PC-3 (cell line): Measurements from ENCODE around the gene PSME1. TPM values are rescaled to one million over a fixed set of nuclear protein-coding genes. Genes with fewer than 3 reads are reported as not detected.

Experiments
- ATAC-seq: fragments of 200-7000 bp; cut with Tn5 transposase; 2 replicates; pipeline ENCODE4 v1.9.1; 2020; ENCODE audit warnings: mild to moderate bottlenecking, moderate library complexity
- BruUV-seq: library from RNA; stranded (reverse); fragments of 400-500 nt; replicated peaks from 2 replicates; lab custom pipeline; 2021; lab: Mats Ljungman, UMichigan
- CTCF ChIA-PET: fragments of 300-600 bp; sonication (Branson Sonifier 250); formaldehyde crosslinking; loops from one replicate; lab custom pipeline; 2022; ENCODE audit warnings: antibody characterized with exemption; lab: Charles Lee
- POLR2A ChIA-PET: fragments of 300-600 bp; sonication (Branson Sonifier 250); formaldehyde crosslinking; loops from one replicate; lab custom pipeline; 2022; ENCODE audit warnings: antibody characterized with exemption; ENCODE audit not compliant: unreplicated experiment; lab: Charles Lee
- DNase-seq: peaks from one replicate; pipeline ENCODE4 v3.0.0-alpha.2; 2015
- H2AFZ ChIP-seq: fragments of 300-600 bp; sonication (generic); 2 replicates; pipeline ENCODE4 v1.6.0; 2016; ENCODE audit warnings: antibody characterized with exemption, low read length
- H3F3A ChIP-seq: fragments of 300-600 bp; sonication (generic); one replicate; pipeline ENCODE4 v1.6.0; 2017; ENCODE audit warnings: antibody characterized with exemption, low read length, control low read depth, mild to moderate bottlenecking; ENCODE audit not compliant: unreplicated experiment
- H3K27ac ChIP-seq: fragments of 300-600 bp; sonication (generic); 2 replicates; pipeline ENCODE4 v1.5.1; 2016; ENCODE audit warnings: mild to moderate bottlenecking, low read length
- H3K27me3 ChIP-seq: fragments of 300-600 bp; sonication (generic); 2 replicates; pipeline ENCODE4 v1.6.1; 2016; ENCODE audit warnings: low read length, mixed read lengths
- H3K36me3 ChIP-seq: fragments of 300-600 bp; sonication (generic); 2 replicates; pipeline ENCODE4 v1.6.1; 2016; ENCODE audit warnings: low read depth, mixed run types, low read length, mixed read lengths
- H3K4me1 ChIP-seq: fragments of 300-600 bp; sonication (generic); 2 replicates; pipeline ENCODE4 v1.5.1; 2016; ENCODE audit warnings: low read length; ENCODE audit not compliant: insufficient read depth
- H3K4me2 ChIP-seq: fragments of 300-600 bp; sonication (generic); 2 replicates; pipeline ENCODE4 v1.6.0; 2016; ENCODE audit warnings: low read length
- H3K4me3 ChIP-seq: fragments of 300-600 bp; sonication (generic); 2 replicates; pipeline ENCODE4 v1.5.1; 2016; ENCODE audit warnings: mild to moderate bottlenecking, low read length, mixed read lengths
- H3K79me2 ChIP-seq: fragments of 300-600 bp; sonication (generic); 2 replicates; pipeline ENCODE4 v1.6.1; 2017; ENCODE audit warnings: low read length, mixed read lengths
- H3K9ac ChIP-seq: fragments of 300-600 bp; sonication (generic); 2 replicates; pipeline ENCODE4 v1.6.0; 2016; ENCODE audit warnings: mild to moderate bottlenecking, low read length
- H3K9me2 ChIP-seq: fragments of 300-600 bp; sonication (generic); replicated peaks from 2 replicates; pipeline ENCODE4 v1.6.1; 2016; ENCODE audit warnings: mixed run types, low read length, mixed read lengths
- H3K9me3 ChIP-seq: fragments of 300-600 bp; sonication (generic); 2 replicates; pipeline ENCODE4 v1.6.1; 2016; ENCODE audit warnings: low read length, mixed read lengths
- H4K20me1 ChIP-seq: fragments of 300-600 bp; sonication (generic); 2 replicates; pipeline ENCODE4 v1.6.1; 2016; ENCODE audit warnings: low read length, mixed read lengths
- EZH2 ChIP-seq: fragments of 300-600 bp; sonication (generic); IDR thresholded peaks from one replicate; pipeline ENCODE4 v1.6.1; 2017; ENCODE audit warnings: antibody characterized with exemption, mild to moderate bottlenecking, low read length; ENCODE audit not compliant: unreplicated experiment
- EZH2phosphoT487 ChIP-seq: fragments of 300-600 bp; sonication (generic); IDR thresholded peaks from 2 replicates; pipeline ENCODE4 v1.6.1; 2018; ENCODE audit warnings: mild to moderate bottlenecking, antibody characterized with exemption, low read length, borderline replicate concordance
- intact Hi-C: fragments of 100-400 bp; cut with micrococcal nuclease; formaldehyde crosslinking; loops from 2 replicates; pipeline ENCODE4 v1.9.0; 2023
- total RNA-seq: library from RNA; depleted of rRNA; stranded (reverse); fragments of >200 nt; gene quantifications from 2 replicates; pipeline ENCODE4 v1.2.3, GENCODE V29; 2014
- TF ChIP-seq, protein P1 (sequence below): fragments of 300-600 bp; sonication (generic); conservative IDR thresholded peaks from 2 replicates; pipeline ENCODE4 v1.5.1; 2017; ENCODE audit warnings: antibody characterized with exemption, low read depth, mild to moderate bottlenecking, low read length

PSME1 gene
- total RNA-seq, 1 experiment from 2014 or later = 163 TPM

DNA sequence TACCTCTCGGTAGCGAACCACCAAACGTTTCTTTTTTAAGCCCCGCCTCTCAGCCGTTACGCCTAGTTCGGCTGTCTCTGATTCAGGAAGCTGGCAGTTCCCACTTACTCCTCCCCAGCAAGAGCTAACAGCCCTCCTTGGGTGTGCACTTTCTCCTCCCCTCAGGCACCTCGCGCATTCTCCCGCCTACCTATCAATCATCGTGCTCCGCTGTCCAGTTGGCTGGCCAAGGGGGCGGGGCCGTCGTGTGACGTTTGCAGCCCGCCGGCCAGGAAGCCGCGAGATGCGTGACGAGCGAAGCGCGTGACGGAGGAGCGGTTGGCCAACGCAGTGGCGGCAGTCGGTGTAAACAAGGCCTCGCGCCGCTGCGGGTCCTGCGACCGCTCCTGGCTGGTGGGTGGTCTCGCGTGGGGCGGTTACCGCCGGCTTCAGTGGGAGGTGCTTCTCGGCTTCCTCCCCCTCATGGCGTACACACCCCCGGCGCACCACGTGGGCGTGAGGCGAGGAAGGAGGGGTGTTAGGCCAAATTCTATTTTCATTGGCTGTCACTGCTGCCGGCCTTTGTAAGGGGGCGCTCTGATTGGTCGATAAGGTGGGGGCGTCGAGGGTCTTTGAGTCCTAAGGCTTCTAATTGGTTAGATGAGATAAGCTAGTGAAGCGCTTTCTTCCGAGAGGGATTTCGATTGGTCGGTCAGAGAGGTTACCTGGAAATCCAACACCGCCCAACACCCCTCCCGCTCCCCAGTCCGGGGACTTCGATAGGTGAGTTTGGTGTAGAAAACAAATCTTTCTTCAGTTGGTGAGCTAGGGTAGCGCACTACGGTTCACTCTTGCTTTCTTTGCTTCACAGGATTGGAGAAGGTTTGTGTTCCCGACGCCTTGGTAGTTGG, 21.2 kb upstream of the PSME1 start, which contains the start of the genes DCAF11 and NRL:
Gene DCAF11 (plus strand): TSS at position 246 of the 890 bp plus-strand sequence. CDS start 818 bp downstream, outside the sequence.
Gene NRL (minus strand): TSS at position 418 of the 890 bp plus-strand sequence. CDS start 32,101 bp downstream, outside the sequence.
- ATAC-seq (peak; percentile 86), DNase-seq (peak; percentile 99)
- Histone ChIP-seq H3K27ac (peak within 1 kb of the TSS; percentile 90), H3K4me3 (peak within 1 kb of the TSS; percentile 96), H4K20me1 (no peaks in the 10 kb centered on the region), H3F3A (no peaks in the 10 kb centered on the region), H3K27me3 (no peaks in the 10 kb centered on the region), H3K9ac (peak within 1 kb of the TSS; percentile 86), H3K36me3 (peaks cover 13% of the 10 kb centered on the region; the same call in 1 of the 2 replicates), H3K9me2 (no peaks in the 10 kb centered on the region), H3K9me3 (no peaks in the 10 kb centered on the region), H3K4me2 (peak within 1 kb of the TSS; percentile 95), H2AFZ (peak within 1 kb of the TSS; percentile 95), H3K4me1 (peaks cover 18% of the 10 kb centered on the region), H3K79me2 (peaks cover 18% of the 10 kb centered on the region)
- no TSS peak for BruUV-seq
- CTCF ChIA-PET = interaction anchor here (0.6 to 1.6 kb wide), 7 partner anchors 21 to 194 kb away, joined by 3 to 7 read pairs (median 4); partner anchors contain the start of genes IRF9, PSME1 and TINF2
- TF ChIP-seq, protein P1, sequence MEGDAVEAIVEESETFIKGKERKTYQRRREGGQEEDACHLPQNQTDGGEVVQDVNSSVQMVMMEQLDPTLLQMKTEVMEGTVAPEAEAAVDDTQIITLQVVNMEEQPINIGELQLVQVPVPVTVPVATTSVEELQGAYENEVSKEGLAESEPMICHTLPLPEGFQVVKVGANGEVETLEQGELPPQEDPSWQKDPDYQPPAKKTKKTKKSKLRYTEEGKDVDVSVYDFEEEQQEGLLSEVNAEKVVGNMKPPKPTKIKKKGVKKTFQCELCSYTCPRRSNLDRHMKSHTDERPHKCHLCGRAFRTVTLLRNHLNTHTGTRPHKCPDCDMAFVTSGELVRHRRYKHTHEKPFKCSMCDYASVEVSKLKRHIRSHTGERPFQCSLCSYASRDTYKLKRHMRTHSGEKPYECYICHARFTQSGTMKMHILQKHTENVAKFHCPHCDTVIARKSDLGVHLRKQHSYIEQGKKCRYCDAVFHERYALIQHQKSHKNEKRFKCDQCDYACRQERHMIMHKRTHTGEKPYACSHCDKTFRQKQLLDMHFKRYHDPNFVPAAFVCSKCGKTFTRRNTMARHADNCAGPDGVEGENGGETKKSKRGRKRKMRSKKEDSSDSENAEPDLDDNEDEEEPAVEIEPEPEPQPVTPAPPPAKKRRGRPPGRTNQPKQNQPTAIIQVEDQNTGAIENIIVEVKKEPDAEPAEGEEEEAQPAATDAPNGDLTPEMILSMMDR = no peak
- TF ChIP-seq EZH2phosphoT487 = no peak
- TF ChIP-seq EZH2 = no peak
- POLR2A ChIA-PET = interaction anchor here (0.5 to 1.8 kb wide), 10 partner anchors 20 to 1019 kb away, joined by 3 to 26 read pairs (median 4); partner anchors contain the start of genes EMC9, PCK2, PSME1 and PSME2
- intact Hi-C loops = loop anchor here (1.0 kb wide), 4 partner anchors 22 to 47 kb away; partner anchors contain the start of genes EMC9, IRF9, PSME1 and RNF31

GRCh38 chr14:24115422-24116127, 20.4 kb upstream of the PSME1 start:
- peaks cover 18% of the 10 kb centered on the region for H3K79me2 ChIP-seq
- H3K36me3 ChIP-seq = peaks cover 13% of the 10 kb centered on the region; the same call in 1 of the 2 replicates
- TSS peak; percentile 67 for BruUV-seq
- ChIA-PET CTCF (interaction anchor here (0.6 to 1.6 kb wide), 5 partner anchors 25 to 193 kb away, joined by 3 to 7 read pairs (median 3); partner anchors contain the start of genes IRF9 and TINF2), POLR2A (interaction anchor here (0.6 to 1.8 kb wide), 6 partner anchors 21 to 549 kb away, joined by 3 to 17 read pairs (median 5); partner anchors contain the start of genes EMC9, PSME1, PSME2 and RNF31)
- H3K9ac ChIP-seq = peak overlapping the region; percentile 86
- no peak for ATAC-seq
- no peaks in the 10 kb centered on the region for H3K27me3 ChIP-seq
- peak overlapping the region; percentile 96 for H3K4me3 ChIP-seq
- DNase-seq = no peak
- no peak for TF ChIP-seq EZH2phosphoT487
- TF ChIP-seq EZH2 = no peak
- TF ChIP-seq, protein P1 = no peak
- H3K27ac ChIP-seq = no peak overlapping the region
- intact Hi-C loops = loop anchor here (1.0 kb wide), 1 partner anchor 21 kb away; the partner anchor contains the start of gene PSME1
- H3K9me2 ChIP-seq = no peaks in the 10 kb centered on the region
- H3K4me1 ChIP-seq = peaks cover 18% of the 10 kb centered on the region
- H4K20me1 ChIP-seq = no peaks in the 10 kb centered on the region
- H3K9me3 ChIP-seq = no peaks in the 10 kb centered on the region
- peak overlapping the region; percentile 91 for H2AFZ ChIP-seq
- H3F3A ChIP-seq = no peaks in the 10 kb centered on the region
- H3K4me2 ChIP-seq = peak overlapping the region; percentile 95
